CD4-positive, alpha-beta T cell treated with Interleukin-21 for 1 hour (primary cell): Measurements from ENCODE around the gene LRMDA.
"Not testable (repeated sequence)": the region's sequence is repeated elsewhere in the genome, so short reads cannot be mapped to it uniquely, and the experiment has no call there.

Experiments
- DNase-seq: peaks from one replicate; pipeline ENCODE4 v3.0.0-alpha.2; 2020

LRMDA gene

GRCh38 chr10:76497666-76498065, 1066.2 kb downstream of the LRMDA start:
- no peak for DNase-seq

- no peak for DNase-seq
Measured at GRCh38 chr10:76504823-76505222, 1073.4 kb downstream of the LRMDA start.

GRCh38 chr10:76509446-76509845, 1078.0 kb downstream of the LRMDA start:
- DNase-seq: no peak

DNA sequence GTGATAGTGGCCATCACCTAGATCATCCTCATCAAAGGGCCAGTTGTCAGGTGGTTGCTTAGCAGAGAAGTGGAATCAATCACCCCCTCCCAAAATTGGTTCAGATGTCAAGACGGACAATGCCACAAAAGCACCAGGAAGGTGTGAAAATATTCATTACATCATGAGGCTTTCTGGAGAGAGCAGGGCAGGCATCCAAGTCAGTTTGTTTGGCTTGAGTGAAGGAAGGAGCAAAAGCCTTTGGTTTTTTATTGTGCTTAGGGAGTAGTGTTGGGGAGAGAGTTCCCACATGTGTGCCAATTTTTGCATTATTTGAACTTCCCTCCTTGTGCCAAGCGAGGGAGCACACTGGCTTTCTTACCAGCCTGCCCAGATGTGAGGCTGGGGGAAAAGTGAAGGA, 1082.9 kb downstream of the LRMDA start:
- DNase-seq: no peak

DNA sequence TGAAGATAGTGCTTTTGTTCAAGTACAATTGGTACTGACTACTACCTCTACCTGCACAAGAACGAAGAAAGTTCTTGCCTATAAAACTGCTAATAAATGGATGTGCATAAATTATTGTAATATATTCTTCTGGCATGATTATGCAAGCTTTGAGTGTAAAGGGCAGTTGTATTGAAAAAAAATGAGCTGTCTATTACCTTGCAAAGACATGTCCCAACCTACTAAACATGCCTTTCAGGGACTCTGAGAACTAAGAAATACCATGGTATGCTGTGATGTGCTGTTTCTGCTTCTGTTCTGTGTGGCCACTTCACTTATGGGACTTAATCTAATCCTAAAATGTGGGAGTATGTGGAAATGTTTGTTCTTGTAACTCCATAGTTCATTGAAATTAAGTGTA, 1083.4 kb downstream of the LRMDA start:
- DNase-seq: no peak

DNA sequence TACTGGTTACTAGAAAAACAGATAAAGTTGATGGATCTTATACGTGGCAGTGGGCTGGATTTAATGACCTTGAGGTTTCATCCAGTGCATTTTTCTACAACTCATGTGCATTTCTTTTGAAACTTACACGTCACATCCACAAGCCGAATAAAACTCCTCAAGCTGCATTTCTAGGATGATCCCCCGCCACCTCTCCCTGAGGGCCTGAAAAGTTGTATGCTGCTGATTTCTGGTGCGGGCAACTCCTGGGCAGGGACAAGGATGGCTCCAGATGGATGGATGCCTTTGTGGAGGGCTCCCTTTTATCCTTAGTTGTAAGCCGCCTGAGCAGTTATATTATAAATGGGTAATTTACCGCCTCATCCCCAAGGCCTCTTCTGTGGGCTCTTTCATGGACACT, 1091.1 kb downstream of the LRMDA start:
- no peak for DNase-seq

GRCh38 chr10:76523246-76523645, 1091.8 kb downstream of the LRMDA start:
- DNase-seq: no peak

GRCh38 chr10:76523791-76524351, 1092.4 kb downstream of the LRMDA start:
- DNase-seq: no peak

DNA sequence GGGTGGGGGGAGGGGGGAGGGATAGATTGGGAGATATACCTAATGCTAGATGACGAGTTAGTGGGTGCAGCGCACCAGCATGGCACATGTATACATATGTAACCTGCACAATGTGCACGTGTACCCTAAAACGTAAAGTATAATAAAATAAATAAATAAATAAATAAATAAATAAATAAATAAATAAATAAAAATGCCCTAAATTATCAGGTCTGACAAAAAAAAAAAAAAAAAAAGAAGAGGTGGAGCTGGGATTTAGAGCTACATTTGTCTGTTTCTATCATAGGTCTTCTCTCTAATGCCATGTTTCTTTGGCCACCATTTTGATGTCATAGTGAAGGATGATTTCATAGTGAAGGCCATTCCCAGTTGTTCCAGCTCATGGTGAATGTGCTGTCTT, 1095.4 kb downstream of the LRMDA start:
- DNase-seq: not testable (repeated sequence)

- no peak for DNase-seq
Measured at GRCh38 chr10:76540331-76540730, 1108.9 kb downstream of the LRMDA start.

GRCh38 chr10:76540786-76541185, 1109.4 kb downstream of the LRMDA start:
- no peak for DNase-seq

GRCh38 chr10:76541852-76542251, 1110.4 kb downstream of the LRMDA start:
- no peak for DNase-seq

DNA sequence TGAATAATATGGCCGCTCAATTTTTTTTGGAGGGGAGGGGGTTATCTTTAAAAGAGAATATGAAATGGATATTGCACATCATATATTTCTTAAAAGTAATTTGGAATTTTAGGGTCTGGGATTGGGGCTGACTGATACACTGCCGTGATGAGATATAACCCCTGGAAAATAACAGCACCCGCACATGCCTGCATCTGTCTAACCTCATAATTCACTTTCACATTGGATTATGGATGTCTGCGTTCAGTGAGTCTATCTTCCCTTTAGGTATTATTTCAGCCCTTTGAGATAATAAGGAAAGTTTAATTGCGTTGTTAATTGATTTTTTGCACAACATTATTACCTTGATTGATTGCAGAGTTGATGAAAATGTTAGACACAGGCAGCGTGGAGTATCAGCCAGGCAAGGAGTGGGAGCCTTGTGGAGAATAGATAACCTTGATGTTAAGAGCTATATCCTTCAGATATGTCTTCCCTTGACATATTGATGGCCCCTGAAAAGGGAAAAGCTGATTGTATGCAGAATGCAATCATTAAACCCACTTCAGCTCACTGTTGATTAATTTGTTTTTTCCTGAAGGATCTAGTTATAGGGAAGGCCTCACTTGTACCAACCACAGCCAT, 1111.0 kb downstream of the LRMDA start:
- no peak for DNase-seq

DNA sequence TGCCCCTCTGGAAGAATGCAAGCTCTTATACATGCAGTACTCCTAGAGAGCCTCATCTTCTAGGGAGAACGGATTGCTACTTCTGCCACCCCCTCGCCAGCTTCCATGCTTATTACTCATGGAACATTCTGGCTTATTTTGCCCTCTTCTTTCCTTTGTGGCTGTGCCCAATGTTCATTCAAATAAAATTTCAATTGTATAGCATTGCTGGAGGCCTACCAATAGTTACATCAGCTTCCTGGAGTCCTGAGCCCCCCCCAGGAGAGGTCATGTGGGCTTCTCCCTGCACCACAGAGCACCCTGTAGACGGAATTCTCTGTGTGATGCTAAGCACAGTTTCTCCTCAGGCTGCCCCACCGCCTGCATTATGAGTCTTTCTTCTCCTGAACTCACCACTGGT, 1112.2 kb downstream of the LRMDA start:
- DNase-seq: no peak

DNA sequence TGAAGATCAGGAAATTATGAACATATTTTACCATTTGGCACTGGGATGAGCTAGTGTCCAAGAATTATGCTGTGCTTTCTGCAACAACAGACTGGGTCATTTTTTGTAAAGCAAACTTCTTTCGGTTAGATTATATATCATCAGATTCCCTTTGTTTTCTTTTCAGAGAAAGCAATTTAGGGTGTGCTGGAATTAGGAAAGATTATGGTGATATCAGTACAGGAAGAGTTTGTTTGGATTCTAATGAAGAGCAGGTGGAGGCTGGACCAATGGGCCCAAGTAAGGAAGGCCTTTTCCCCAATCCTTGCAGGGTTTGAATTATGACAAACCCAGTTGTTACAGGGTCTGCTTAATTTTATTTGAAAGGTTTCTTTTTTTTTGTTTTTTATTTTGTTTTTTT, 1113.4 kb downstream of the LRMDA start:
- DNase-seq: no peak

GRCh38 chr10:76546411-76546810, 1115.0 kb downstream of the LRMDA start:
- no peak for DNase-seq

DNA sequence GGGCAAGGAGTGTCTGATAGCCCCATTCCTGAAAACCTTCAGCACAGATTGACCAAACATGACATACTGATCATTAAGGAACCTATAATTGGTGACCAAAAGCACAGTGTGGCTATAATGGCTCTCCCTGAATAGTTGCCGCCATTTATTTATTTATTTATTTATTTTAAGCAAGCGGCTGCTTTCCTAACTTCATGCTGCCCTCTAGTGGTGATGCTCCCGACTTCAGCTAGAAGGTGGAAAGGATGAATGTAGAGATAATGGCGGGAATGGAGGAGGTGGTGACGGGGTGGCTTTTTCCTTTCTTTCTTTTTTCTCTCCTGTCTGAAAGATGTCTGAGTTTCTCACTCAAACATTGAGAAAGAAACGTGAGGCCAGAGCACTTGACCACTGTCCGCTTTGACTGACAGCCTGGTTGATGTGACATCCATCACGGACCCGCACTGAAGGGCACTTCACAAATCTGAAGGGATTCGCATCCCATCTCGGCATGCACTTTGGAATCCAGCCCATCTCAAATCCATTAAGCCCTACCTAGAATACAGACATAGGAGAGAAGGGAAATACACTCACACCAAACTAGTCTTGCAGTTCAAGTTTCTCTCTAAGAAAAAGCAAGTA, 1116.0 kb downstream of the LRMDA start:
- peak; percentile 19 for DNase-seq

DNA sequence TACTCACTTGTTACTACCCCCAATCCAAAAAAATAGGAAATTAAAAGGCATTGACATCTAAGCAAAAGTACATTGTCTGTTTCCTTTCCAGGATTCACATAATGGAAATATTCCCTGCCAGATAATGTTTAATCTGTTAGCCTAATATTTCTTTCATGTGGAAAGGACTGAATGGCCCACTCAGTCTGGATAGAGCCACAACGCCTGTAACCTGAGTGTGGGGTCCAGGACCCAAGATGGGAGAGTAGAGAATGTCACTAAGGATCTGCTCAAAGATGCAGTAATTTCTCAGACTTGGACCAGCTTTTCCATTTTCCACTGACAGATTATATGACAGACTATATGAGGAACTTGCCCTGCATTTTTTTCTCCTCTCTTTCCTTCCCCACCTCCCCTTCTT, 1117.3 kb downstream of the LRMDA start:
- no peak for DNase-seq

DNA sequence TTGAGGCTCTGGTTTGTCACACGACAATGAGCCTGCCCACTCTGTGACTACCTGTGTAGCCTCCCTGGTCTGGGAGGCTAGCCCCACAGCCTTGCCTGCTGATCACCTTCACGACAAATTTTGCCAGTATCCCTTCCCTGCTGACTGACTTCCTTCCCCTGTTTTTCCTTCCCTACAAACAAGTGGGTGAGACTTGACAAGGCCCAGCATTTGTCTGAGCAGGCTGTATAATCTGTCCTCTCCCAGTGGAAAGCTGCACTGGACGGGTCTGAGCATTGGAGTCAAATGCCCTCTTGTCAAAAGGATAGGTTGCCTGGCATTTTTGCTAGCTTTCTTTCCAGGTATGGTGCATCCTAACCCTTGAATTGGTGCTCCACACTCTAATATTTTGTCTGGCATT, 1117.7 kb downstream of the LRMDA start:
- DNase-seq: no peak

GRCh38 chr10:76550806-76551205, 1119.4 kb downstream of the LRMDA start:
- DNase-seq: no peak

- no peak for DNase-seq
Measured at GRCh38 chr10:76552091-76552873, 1120.9 kb downstream of the LRMDA start.

GRCh38 chr10:76553263-76554032, 1122.0 kb downstream of the LRMDA start:
- no peak for DNase-seq

- no peak for DNase-seq
Measured at GRCh38 chr10:76554033-76554408, 1122.6 kb downstream of the LRMDA start.
